ENCODE data around the gene ZNF761. TPM values are rescaled to one million over a fixed set of nuclear protein-coding genes. Genes with fewer than 3 reads are reported as not detected.
"Not testable (repeated sequence)": the region's sequence is repeated elsewhere in the genome, so short reads cannot be mapped to it uniquely, and the experiment has no call there.

Gene ZNF761
- total RNA-seq, 2 donors from 2014 or later: 52.3 to 63.8 TPM

DNA sequence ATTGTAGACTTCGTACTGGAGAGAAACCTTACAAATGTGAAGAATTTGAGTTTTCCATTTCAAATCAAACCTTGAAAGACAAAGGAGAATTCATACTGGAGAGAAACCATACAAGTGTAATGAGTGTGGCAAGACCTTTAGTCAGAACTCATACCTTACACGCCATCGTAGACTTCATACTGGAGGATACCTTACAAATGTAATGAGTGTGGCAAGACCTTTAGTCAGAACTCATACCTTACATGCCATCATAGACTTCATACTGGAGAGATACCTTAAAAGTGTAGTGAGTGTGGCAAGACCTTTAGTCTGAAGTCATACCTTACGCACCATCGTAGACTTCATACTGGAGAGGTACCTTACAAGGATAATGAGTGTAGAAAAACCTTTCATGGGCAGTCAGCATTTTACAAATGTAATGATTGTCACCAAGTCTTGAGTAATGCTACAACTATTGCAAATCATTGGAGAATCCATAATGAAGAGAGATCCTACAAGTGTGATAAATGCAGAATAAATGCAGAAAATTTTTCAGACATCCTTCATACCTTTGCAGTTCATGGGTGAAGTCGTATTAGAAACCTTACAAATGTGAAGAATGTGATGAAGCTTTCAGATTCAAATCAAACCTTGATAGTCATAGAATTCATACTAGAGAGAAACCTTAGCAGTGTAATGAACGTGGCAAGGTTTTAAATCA lies 22.1 kb upstream of the ZNF761 start:
- Histone ChIP-seq H3K4me1 (ENCODE audit: control insufficient read depth, insufficient read depth, low read length) (no peaks in the 10 kb centered on the region), H3K9ac (ENCODE audit: extremely low read depth, low read length, poor library complexity, severe bottlenecking) (no peak overlapping the region), H3K36me3 (ENCODE audit: control insufficient read depth, insufficient read depth, low read length) (peaks cover 72% of the 10 kb centered on the region), H3K27ac (ENCODE audit: low read depth, low read length) (no peak overlapping the region), H3K27me3 (ENCODE audit: control insufficient read depth, insufficient read depth, low read length, poor library complexity, severe bottlenecking) (no peaks in the 10 kb centered on the region), H3K4me3 (ENCODE audit: low read length) (peak overlapping the region; percentile 64), H3K9me3 (ENCODE audit: control insufficient read depth, low read length) (peaks cover 86% of the 10 kb centered on the region)
- whole genome bisulfite sequencing, 2 experiments (ENCODE audit: insufficient coverage in 1 of 2, insufficient read length in 1 of 2): 71 to 87% methylated on average over 2 to 7 of the region's 7 CpGs
- Mint-ChIP-seq H3K9me3 (peaks cover 72% of the 10 kb centered on the region), H3K27ac (no peak overlapping the region), H3K4me1 (no peaks in the 10 kb centered on the region), H3K27me3 (ENCODE audit: insufficient read depth) (no peaks in the 10 kb centered on the region), H3K4me3 (no peak overlapping the region), H3K36me3 (ENCODE audit: low read depth) (peaks cover 82% of the 10 kb centered on the region)
- TF ChIP-seq, protein P1, sequence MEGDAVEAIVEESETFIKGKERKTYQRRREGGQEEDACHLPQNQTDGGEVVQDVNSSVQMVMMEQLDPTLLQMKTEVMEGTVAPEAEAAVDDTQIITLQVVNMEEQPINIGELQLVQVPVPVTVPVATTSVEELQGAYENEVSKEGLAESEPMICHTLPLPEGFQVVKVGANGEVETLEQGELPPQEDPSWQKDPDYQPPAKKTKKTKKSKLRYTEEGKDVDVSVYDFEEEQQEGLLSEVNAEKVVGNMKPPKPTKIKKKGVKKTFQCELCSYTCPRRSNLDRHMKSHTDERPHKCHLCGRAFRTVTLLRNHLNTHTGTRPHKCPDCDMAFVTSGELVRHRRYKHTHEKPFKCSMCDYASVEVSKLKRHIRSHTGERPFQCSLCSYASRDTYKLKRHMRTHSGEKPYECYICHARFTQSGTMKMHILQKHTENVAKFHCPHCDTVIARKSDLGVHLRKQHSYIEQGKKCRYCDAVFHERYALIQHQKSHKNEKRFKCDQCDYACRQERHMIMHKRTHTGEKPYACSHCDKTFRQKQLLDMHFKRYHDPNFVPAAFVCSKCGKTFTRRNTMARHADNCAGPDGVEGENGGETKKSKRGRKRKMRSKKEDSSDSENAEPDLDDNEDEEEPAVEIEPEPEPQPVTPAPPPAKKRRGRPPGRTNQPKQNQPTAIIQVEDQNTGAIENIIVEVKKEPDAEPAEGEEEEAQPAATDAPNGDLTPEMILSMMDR (conservative IDR thresholded peaks at IDR 0.05): no peak
- DNase-seq: no peak

DNA sequence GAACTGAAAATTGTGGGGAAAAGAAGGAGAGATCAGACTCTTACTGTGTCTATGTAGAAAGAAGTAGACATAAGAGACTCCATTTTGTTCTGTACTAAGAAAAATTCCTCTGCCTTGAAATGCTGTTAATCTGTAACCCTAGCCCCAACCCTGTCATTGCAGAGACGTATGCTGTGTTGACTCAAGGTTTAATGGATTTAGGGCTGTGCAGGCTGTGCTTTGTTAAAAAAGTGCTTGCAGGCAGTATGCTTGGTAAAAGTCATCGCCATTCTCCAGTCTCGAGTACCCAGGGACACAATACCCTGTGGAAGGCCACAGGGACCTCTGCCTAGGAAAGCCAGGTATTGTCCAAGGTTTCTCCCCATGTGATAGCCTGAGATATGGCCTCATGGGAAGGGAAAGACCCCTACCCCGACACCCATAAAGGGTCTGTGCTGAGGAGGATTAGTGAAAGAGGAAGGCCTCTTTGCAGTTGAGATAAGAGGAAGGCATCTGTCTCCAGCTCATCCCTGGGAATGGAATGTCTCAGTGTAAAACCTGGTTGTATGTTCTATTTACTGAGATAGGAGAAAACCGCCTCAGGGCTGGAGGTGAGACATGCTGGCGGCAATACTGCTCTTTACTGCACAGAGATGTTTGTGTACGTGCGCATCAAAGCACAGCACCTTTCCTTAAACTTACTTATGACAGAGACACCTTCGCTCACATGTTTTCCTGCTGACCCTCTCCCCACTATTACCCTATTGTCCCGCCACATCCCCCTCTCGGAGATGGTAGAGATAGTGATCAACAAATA lies 11.1 kb upstream of the ZNF761 start:
- H3K4me3 ChIP-seq (ENCODE audit: low read length); H3K9me3 Mint-ChIP-seq; H3K27me3 Mint-ChIP-seq (ENCODE audit: insufficient read depth); H3K4me1 ChIP-seq (ENCODE audit: control insufficient read depth, insufficient read depth, low read length); H3K27me3 ChIP-seq (ENCODE audit: control insufficient read depth, insufficient read depth, low read length, poor library complexity, severe bottlenecking); H3K9me3 ChIP-seq (ENCODE audit: control insufficient read depth, low read length); H3K36me3 ChIP-seq (ENCODE audit: control insufficient read depth, insufficient read depth, low read length): not testable (repeated sequence)
- peak overlapping the region; percentile 62 for H3K9ac ChIP-seq (ENCODE audit: extremely low read depth, low read length, poor library complexity, severe bottlenecking)
- Mint-ChIP-seq H3K4me1 (peaks cover 40% of the 10 kb centered on the region), H3K4me3 (peak overlapping the region; percentile 36), H3K27ac (peak overlapping the region; percentile 99), H3K36me3 (ENCODE audit: low read depth) (peaks cover 13% of the 10 kb centered on the region)
- 64 to 97% methylated on average over 3 to 11 of the region's 11 CpGs for WGBS, 2 experiments (ENCODE audit: insufficient coverage in 1 of 2, insufficient read length in 1 of 2)
- peak; percentile 46 for DNase-seq
- peak overlapping the region; percentile 34 for H3K27ac ChIP-seq (ENCODE audit: low read depth, low read length)

DNA sequence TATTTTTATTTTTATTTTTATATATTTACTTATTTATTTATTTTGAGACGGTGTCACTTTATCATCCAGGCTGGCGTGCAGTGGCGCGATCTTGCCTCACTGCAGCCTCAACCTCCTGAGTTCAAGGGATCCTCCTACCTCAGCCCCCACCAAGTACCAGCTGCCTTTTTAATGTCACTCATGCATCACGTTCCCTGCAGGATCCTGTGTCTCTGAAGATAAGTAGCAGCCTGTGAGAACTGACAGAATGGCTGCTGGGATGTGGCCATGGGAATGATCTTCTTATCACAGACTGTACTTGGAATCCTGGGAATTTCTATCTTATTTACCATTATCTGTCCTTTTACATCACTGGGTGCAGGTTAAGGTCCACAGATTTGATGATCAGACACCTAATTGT lies 9.2 kb upstream of the ZNF761 start:
- H3K9me3 ChIP-seq (ENCODE audit: control insufficient read depth, low read length): peaks cover 1% of the 10 kb centered on the region
- Mint-ChIP-seq H3K27me3 (ENCODE audit: insufficient read depth) (no peaks in the 10 kb centered on the region), H3K4me3 (peak overlapping the region; percentile 42), H3K27ac (peak overlapping the region; percentile 61), H3K36me3 (ENCODE audit: low read depth) (peaks cover 9% of the 10 kb centered on the region), H3K9me3 (no peaks in the 10 kb centered on the region), H3K4me1 (peaks cover 40% of the 10 kb centered on the region)
- H3K27ac ChIP-seq (ENCODE audit: low read depth, low read length): no peak overlapping the region
- TF ChIP-seq, protein P1 (conservative IDR thresholded peaks at IDR 0.05): no peak
- 89 to 100% methylated on average over 2 to 5 of the region's 5 CpGs for WGBS, 2 experiments (ENCODE audit: insufficient coverage in 1 of 2, insufficient read length in 1 of 2)
- no peaks in the 10 kb centered on the region for H3K27me3 ChIP-seq (ENCODE audit: control insufficient read depth, insufficient read depth, low read length, poor library complexity, severe bottlenecking)
- no peak overlapping the region for H3K4me3 ChIP-seq (ENCODE audit: low read length)
- no peaks in the 10 kb centered on the region for H3K36me3 ChIP-seq (ENCODE audit: control insufficient read depth, insufficient read depth, low read length)
- H3K4me1 ChIP-seq (ENCODE audit: control insufficient read depth, insufficient read depth, low read length): peaks cover 5% of the 10 kb centered on the region
- no peak overlapping the region for H3K9ac ChIP-seq (ENCODE audit: extremely low read depth, low read length, poor library complexity, severe bottlenecking)
- peak; percentile 47 for DNase-seq

DNA sequence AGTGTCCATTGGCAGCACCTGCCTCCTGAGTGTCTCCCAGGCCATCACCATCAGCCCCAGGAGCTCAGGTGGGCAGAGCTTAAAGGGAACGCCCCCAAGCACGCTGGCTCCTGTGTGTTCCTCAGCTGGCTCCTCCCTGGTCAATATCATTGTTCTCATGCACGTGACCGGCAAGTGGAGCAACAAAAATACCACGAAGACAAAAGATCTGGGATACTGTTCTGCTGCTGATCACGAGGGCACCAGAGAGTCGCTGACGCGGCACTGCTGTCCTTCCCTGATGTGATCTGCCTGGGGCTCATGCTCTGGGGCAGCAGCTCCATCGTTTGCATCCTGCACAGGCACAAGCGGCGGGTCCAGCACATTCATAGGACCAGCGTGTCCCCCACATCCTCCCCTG lies 8.7 kb upstream of the ZNF761 start:
- H3K27me3 ChIP-seq (ENCODE audit: control insufficient read depth, insufficient read depth, low read length, poor library complexity, severe bottlenecking); H3K27ac ChIP-seq (ENCODE audit: low read depth, low read length); DNase-seq; H3K4me1 ChIP-seq (ENCODE audit: control insufficient read depth, insufficient read depth, low read length); H3K9me3 ChIP-seq (ENCODE audit: control insufficient read depth, low read length); H3K4me3 ChIP-seq (ENCODE audit: low read length); H3K9me3 Mint-ChIP-seq; H3K36me3 Mint-ChIP-seq (ENCODE audit: low read depth); H3K27me3 Mint-ChIP-seq (ENCODE audit: insufficient read depth); H3K9ac ChIP-seq (ENCODE audit: extremely low read depth, low read length, poor library complexity, severe bottlenecking); H3K36me3 ChIP-seq (ENCODE audit: control insufficient read depth, insufficient read depth, low read length); H3K27ac Mint-ChIP-seq: not testable (repeated sequence)
- H3K4me1 Mint-ChIP-seq: peaks cover 40% of the 10 kb centered on the region
- 60% methylated on average over 4 of the region's 13 CpGs; no CpG with 5 or more reads in 1 of the 2 experiments for WGBS, 2 experiments (ENCODE audit: insufficient coverage in 1 of 2, insufficient read length in 1 of 2)
- peak overlapping the region; percentile 42 for H3K4me3 Mint-ChIP-seq
